ENCODE results near the gene ZMIZ1. TPM values are rescaled to one million over a fixed set of nuclear protein-coding genes. Genes with fewer than 3 reads are reported as not detected.

ZMIZ1 gene
- total RNA-seq, 1 donor from 2014 or later: 173 TPM

DNA sequence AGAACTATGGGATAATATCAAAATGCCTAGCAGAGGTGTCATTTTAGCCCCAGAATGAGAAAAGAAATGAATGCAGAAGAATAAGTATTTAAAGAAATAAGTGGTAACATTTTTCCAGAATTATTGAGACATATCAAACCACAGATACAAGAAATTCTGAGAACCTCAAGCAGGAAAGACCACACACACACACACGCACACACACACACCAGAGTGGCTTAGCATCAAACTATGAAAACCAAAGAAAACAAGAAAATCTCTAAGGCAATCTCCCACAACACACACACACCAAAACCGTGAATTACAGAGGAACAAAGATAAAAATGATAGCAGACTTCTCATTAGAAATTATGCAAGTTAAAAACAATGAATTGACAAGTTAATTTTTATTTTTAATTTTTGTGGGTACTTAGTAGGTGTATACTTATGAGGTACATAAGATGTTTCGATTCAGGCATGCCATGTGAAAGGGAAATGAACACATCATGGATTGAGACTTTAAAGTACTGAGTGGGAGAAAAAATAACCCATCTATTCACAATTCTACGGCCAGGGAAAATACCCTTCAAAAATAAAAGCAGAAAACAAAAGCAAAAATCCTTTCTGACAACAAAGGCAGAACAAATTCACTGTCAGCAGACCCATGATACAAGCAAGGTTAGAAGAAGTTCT lies 293.1 kb downstream of the ZMIZ1 start:
- H3K36me3 Mint-ChIP-seq: peaks cover 6% of the 10 kb centered on the region
- no peak for TF ChIP-seq CTCF (IDR thresholded peaks at IDR 0.05; ENCODE audit: unreplicated experiment)
- DNase-seq (ENCODE audit: low spot score in 2 of 2, unreplicated experiment in 2 of 2): no peak
- H3K4me1 Mint-ChIP-seq: no peaks in the 10 kb centered on the region
- no peak overlapping the region for H3K4me3 Mint-ChIP-seq
- no peak overlapping the region for H3K27ac Mint-ChIP-seq
- H3K9me3 Mint-ChIP-seq: peaks cover 12% of the 10 kb centered on the region
- peaks cover 29% of the 10 kb centered on the region for H3K27me3 Mint-ChIP-seq (ENCODE audit: low read depth)

Data from mesothelial cell of epicardium (in vitro differentiated cells).